ENCODE results near the gene ZNF33A. TPM values are rescaled to one million over a fixed set of nuclear protein-coding genes. Genes with fewer than 3 reads are reported as not detected.
"Not testable (repeated sequence)": the region's sequence is repeated elsewhere in the genome, so short reads cannot be mapped to it uniquely, and the experiment has no call there.

ZNF33A gene
- 13.6 TPM in 2 replicates for total RNA-seq (2014; rRNA removed; shearing (Covaris generic))

DNA sequence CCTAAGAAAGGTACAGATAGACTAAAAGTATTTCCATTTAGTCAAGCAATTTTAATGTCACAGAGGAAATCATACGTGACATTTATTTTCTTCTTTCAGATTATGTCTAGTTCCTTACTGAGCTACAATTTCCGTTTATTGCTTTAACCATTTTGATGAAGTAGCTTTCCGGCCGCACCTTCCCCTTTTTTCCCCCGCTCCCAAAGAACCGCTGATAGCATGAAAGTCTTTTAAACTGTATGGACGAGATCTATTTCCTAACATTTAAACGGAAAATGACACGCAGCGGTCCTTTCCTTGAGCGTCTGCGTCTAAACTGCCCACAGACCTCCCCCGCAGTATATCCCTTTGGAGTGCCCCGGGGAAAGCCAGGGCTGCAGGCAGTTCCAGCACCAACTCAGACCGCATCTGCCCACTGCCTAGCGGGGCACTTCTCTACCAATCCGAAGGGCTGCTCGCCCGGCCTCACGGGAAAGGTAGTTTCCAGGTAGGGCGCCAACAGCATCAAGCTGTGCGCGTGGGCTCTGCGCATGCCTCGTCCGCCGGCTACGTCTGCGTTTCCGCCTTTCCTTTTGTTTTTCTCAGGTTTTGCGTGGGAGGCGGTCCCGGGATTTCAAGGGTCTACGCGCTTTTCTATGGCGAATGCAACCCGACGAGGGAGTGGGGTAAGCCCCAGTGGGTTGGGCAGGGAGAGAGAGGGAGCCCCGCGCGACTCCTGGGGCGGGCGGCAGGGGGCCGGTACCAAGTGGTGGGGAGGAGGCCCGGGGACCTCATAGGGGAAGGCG lies at the start of gene ZNF33A:
Gene ZNF33A, plus strand, starts transcription at position 557 of the 785 bp plus-strand sequence. CDS start 1,667 bp downstream, outside the sequence.
- Histone ChIP-seq H3K4me1 (no peaks in the 10 kb centered on the region), H3K9me3 (replicated peaks) (no peaks in the 10 kb centered on the region)
- peak; percentile 73 to 82 for DNase-seq

DNA sequence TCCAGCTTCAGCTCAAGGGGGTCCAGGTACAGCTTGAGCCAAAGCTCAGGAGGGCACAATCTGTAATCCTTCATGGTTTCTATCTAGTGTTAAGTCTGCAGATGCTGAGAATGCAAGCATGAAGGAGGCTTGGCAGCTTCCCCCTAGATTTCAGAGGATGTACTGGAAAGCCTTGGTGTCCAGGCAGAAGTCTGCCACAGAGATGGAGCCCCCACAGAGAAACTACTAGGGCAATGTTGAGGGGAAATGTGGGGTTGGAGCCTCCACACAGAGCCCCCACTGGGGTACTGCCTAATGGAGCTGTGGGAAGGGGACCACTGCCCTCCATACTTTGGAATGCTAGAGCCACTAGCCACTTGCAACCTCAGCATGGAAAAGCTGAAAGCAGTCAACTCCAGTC lies 45.5 kb upstream of the ZNF33A start:
- no peaks in the 10 kb centered on the region for H3K36me3 ChIP-seq
- no peak for DNase-seq
- no peak overlapping the region for H3K27ac ChIP-seq
- H3K27me3 ChIP-seq = no peaks in the 10 kb centered on the region
- no peaks in the 10 kb centered on the region for H3K4me1 ChIP-seq
- no peak overlapping the region for H3K4me3 ChIP-seq
- no peaks in the 10 kb centered on the region; the same call in 1 of the 2 replicates for H3K9me3 ChIP-seq (replicated peaks)

More for the DNA sequence above, at the start of gene ZNF33A:
- Histone ChIP-seq H3K27ac (peak within 1 kb of the TSS; percentile 72), H3K4me3 (peak within 1 kb of the TSS; percentile 70), H3K36me3 (no peaks in the 10 kb centered on the region), H3K27me3 (no peaks in the 10 kb centered on the region)

DNA sequence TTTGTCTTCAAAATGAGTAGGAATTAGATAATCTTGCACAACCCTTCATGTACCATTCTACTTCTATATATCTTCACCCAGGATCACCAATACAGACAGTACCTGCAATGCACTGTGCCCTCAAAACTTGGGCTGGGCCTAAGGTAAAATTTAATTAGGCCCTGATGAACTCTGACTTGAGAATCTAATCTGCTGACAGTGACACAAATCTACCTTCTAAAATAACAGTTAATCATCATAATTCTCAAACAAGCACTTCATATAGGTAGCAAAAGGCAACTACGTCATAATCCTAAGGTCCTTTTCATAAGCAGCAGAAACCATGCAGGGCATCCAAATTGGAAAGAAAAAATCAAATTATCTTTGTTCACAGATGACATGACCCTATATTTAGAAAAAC lies 38.1 kb upstream of the ZNF33A start:
- DNase-seq = no peak

DNA sequence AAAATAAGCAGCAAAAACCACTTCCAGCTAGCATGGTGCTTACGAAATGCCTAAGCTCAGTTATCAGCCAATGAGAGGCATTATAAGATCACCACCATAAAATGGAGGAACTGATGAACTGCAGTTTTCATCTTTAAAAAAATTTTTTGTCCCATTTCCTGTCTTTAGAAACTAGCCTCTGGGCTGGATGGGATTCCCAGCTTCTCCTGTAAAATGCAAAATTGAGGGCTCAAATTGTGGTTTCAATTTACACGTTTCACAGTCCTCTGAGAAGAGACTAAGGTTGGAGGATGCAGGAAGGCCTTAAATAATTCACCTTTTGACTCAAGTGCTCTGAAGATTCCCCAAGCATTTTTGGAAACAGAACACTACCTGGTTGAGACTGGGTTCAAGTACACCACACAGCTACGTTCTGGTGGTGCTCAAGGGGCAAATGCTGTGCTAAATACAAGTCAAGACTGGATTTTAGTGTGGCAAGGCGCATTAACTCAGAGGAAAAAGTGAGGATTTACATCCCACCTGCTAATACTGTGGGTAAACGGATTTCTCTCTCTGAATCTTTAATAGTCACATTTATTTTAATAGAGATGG lies 35.0 kb upstream of the ZNF33A start:
- Histone ChIP-seq H3K36me3 (no peaks in the 10 kb centered on the region), H3K27ac (peak overlapping the region; percentile 77), H3K27me3 (no peaks in the 10 kb centered on the region), H3K4me1 (no peaks in the 10 kb centered on the region; the same call in 1 of the 2 replicates), H3K9me3 (replicated peaks) (no peaks in the 10 kb centered on the region), H3K4me3 (peak overlapping the region; percentile 76)
- DNase-seq = peak in 1 of 2 experiments; percentile 15

More for the DNA sequence above, 38.1 kb upstream of the ZNF33A start:
- H3K27ac ChIP-seq = no peak overlapping the region
- H3K4me3 ChIP-seq = no peak overlapping the region
- no peaks in the 10 kb centered on the region for H3K36me3 ChIP-seq
- H3K9me3 ChIP-seq (replicated peaks) = no peaks in the 10 kb centered on the region
- no peaks in the 10 kb centered on the region; the same call in 1 of the 2 replicates for H3K4me1 ChIP-seq
- H3K27me3 ChIP-seq = no peaks in the 10 kb centered on the region

DNA sequence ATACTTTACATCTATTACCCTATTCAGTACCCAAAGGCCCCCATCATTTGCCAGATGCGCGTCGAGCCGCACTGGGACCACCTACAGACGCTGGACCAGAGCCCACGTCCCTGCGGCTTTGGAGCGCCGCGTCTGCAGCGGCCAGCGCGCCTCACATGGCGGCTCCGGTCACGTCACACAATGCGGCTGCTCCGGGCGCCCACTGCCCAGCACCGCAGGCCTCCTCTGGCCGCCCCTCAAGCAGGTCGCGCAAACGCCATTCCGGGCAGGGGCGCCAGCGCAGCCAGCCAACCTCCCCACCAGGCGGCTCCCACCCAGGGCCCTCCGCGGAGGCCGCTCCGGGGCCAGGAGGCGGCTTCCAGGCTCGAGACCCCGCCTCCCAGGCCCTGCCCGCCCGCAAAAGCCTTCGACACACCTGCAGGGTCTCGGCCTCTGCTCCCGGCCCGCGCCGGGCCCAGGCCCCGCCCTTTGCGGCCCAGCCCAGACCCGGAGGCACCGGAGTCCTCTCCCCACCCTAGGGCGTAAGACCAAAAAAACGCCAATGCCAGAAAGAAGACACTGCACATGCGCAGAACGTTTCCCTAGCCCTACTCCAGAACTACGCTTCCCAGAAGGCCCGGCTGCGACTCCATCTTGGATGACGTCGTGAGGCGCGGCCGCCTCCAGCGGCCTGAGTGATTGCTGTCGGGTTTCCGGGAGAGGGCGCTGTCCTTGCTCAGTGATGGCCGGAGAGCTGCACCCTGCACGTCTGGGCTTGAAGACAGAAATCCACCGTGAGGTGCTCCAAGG lies 34.2 kb upstream of the ZNF33A start, which contains the start of gene ZNF25:
Gene ZNF25, minus strand, starts transcription at position 557 of the 789 bp plus-strand sequence. CDS start 4,925 bp downstream, outside the sequence.
- DNase-seq = peak; percentile 96 to 98
- H3K4me1 ChIP-seq = no peaks in the 10 kb centered on the region; the same call in 1 of the 2 replicates
- H3K27ac ChIP-seq = peak within 1 kb of the TSS; percentile 77
- H3K36me3 ChIP-seq = no peaks in the 10 kb centered on the region
- peak within 1 kb of the TSS; percentile 76 for H3K4me3 ChIP-seq
- H3K27me3 ChIP-seq = no peaks in the 10 kb centered on the region
- no peaks in the 10 kb centered on the region for H3K9me3 ChIP-seq (replicated peaks)

DNA sequence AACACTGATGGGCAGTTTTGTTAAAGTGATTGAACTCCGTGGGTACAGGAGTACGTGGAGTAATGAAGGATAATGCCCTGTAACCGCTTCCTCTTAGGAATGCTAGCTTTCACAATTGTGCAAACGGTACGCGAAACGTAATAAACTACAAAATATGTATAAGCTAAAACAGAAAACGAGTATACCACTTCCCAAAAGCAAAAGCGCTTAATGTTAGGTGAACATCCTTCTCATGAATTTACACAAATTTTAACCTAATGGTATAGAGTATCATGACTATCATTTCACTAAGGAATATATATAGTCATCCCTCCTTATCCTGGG lies 33.6 kb upstream of the ZNF33A start:
- no peaks in the 10 kb centered on the region; the same call in 1 of the 2 replicates for H3K4me1 ChIP-seq
- H3K27ac ChIP-seq = no peak overlapping the region

DNA sequence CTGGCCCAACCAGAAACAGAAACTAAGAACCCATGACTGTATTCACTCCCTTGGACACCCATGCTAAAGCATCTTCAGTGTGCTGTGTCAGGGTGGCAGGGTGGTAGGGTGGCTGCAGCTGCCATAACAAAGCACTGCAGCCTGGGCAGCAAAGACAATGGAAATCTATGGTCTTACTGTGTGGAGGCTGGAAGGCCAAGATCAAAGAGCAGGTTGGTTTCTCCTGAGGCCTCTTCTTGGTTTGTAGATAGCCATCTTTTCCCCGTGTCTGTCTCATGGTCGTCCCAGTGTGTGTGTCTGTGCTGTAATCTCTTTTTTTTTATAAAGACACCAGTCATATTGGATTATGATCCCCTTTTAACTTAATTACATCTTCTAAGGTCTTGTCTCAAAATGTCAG lies 18.8 kb upstream of the ZNF33A start:
- no peaks in the 10 kb centered on the region for H3K27me3 ChIP-seq
- H3K36me3 ChIP-seq = no peaks in the 10 kb centered on the region
- no peak overlapping the region for H3K4me3 ChIP-seq
- H3K9me3 ChIP-seq (replicated peaks) = no peaks in the 10 kb centered on the region
- no peaks in the 10 kb centered on the region for H3K4me1 ChIP-seq
- no peak overlapping the region for H3K27ac ChIP-seq
- no peak for DNase-seq

More for the DNA sequence above, 33.6 kb upstream of the ZNF33A start:
- no peaks in the 10 kb centered on the region for H3K27me3 ChIP-seq
- H3K4me3 ChIP-seq = peak overlapping the region; percentile 76
- no peaks in the 10 kb centered on the region for H3K36me3 ChIP-seq
- H3K9me3 ChIP-seq (replicated peaks) = no peaks in the 10 kb centered on the region
- no peak for DNase-seq

DNA sequence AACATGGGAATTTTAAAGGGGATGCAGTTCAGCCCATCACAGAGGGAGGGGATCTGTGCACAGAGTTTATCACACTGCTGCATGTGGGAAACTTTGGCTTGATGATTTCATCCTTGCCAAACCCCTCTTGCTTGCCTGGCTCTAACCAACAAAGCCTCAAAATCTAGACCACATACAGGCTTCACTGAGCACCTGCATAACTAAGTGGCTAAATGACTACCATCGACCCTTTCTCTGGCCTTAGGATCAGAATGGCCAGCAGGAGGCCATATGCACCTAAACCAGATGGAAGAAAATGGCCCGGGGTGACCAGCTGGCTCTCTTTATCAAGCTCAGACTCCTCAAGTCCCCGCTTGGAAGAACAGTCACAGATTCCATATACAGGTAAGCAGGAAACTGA lies 18.4 kb upstream of the ZNF33A start:
- no peak overlapping the region for H3K27ac ChIP-seq
- no peaks in the 10 kb centered on the region for H3K9me3 ChIP-seq (replicated peaks)
- H3K4me3 ChIP-seq = no peak overlapping the region
- no peaks in the 10 kb centered on the region for H3K4me1 ChIP-seq
- H3K36me3 ChIP-seq = no peaks in the 10 kb centered on the region
- no peaks in the 10 kb centered on the region for H3K27me3 ChIP-seq
- no peak for DNase-seq

DNA sequence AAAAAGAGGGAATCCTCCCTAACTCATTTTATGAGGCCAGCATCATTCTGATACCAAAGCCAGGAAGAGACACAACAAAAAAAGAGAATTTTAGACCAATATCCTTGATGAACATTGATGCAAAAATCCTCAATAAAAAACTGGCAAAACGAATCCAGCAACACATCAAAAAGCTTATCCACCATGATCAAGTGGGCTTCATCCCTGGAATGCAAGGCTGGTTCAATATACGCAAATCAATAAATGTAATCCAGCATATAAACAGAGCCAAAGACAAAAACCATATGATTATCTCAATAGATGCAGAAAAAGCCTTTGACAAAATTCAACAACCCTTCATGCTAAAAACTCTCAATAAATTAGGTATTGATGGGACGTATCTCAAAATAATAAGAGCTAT lies 11.6 kb upstream of the ZNF33A start:
- not testable (repeated sequence) for H3K4me1 ChIP-seq; DNase-seq; H3K4me3 ChIP-seq; H3K27me3 ChIP-seq; H3K36me3 ChIP-seq; H3K27ac ChIP-seq; H3K9me3 ChIP-seq (replicated peaks)

DNA sequence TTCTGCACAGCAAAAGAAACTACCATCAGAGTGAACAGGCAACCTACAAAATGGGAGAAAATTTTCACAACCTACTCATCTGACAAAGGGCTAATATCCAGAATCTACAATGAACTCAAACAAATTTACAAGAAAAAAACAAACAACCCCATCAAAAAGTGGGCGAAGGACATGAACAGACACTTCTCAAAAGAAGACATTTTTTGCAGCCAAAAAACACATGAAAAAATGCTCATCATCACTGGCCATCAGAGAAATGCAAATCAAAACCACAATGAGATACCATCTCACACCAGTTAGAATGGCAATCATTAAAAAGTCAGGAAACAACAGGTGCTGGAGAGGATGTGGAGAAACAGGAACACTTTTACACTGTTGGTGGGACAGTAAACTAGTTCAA lies 10.0 kb upstream of the ZNF33A start:
- not testable (repeated sequence) for H3K4me3 ChIP-seq; H3K9me3 ChIP-seq (replicated peaks); H3K27ac ChIP-seq; H3K36me3 ChIP-seq; DNase-seq; H3K27me3 ChIP-seq; H3K4me1 ChIP-seq

DNA sequence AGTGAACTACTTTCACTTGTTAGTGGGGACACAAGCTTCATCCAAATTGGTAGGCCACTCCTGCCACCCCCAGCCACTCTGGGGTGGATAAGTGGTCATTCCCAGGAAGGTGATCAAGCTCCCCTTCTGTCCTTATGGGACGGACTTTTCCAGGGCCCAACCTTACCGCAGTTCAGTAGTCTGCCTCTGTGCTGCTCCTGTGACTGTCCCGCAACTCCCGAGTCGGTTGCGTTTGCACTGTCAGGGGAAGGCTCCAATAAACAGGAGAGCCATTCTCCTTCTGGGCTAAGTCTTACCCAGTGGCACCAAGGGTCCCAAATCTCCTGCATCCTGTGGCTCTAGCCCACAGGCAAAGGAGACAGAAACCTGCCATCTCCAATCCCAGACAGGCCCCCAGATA lies 7.4 kb upstream of the ZNF33A start:
- Histone ChIP-seq H3K27ac (no peak overlapping the region), H3K36me3 (no peaks in the 10 kb centered on the region)

DNA sequence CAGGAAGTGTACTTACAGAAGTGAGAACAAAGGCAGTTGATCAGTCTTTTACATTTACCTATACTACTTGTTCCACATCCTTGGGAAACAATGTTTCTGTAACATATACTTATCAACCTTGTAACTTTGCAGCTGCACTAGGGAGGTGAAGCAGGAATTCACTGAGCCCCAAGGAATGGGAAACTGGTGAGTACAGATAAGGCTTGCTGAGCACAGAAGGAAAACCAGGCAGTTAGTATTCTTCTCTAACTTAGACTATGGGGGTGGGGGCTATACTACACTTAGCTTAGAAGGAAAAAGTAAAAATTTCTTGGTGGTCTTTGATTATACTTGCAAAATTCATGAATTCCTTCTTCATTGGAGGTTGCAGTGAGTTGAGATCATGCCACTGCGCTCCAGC lies 6.9 kb upstream of the ZNF33A start:
- no peaks in the 10 kb centered on the region for H3K27me3 ChIP-seq
- no peak overlapping the region for H3K27ac ChIP-seq
- H3K9me3 ChIP-seq (replicated peaks) = no peaks in the 10 kb centered on the region
- H3K36me3 ChIP-seq = no peaks in the 10 kb centered on the region
- DNase-seq = no peak
- H3K4me3 ChIP-seq = no peak overlapping the region
- no peaks in the 10 kb centered on the region for H3K4me1 ChIP-seq

More for the DNA sequence above, 7.4 kb upstream of the ZNF33A start:
- no peaks in the 10 kb centered on the region for H3K27me3 ChIP-seq
- H3K9me3 ChIP-seq (replicated peaks) = no peaks in the 10 kb centered on the region
- no peak overlapping the region for H3K4me3 ChIP-seq
- no peak for DNase-seq
- no peaks in the 10 kb centered on the region for H3K4me1 ChIP-seq

DNA sequence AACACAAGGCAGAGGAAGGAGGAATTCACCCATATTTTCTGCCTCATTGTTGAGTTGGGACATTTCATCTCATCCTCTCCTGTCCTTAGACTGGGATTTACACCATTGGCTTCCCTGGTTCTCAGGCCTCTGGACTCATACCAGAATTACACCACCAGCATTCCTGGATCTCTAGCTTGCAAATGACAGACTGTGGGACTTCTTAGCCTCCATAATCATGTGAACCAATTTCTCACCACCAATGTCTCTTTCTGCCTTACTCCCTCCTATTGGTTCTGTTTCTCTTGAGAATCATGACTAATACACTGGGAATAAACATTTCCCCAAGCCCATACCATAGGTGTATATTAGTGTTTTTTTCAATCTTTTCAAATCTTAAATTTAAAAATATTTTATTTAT lies 2.9 kb upstream of the ZNF33A start:
- Histone ChIP-seq H3K4me3 (no peak overlapping the region), H3K27me3 (no peaks in the 10 kb centered on the region), H3K27ac (no peak overlapping the region), H3K4me1 (no peaks in the 10 kb centered on the region), H3K36me3 (no peaks in the 10 kb centered on the region), H3K9me3 (replicated peaks) (no peaks in the 10 kb centered on the region)
- DNase-seq = no peak

DNA sequence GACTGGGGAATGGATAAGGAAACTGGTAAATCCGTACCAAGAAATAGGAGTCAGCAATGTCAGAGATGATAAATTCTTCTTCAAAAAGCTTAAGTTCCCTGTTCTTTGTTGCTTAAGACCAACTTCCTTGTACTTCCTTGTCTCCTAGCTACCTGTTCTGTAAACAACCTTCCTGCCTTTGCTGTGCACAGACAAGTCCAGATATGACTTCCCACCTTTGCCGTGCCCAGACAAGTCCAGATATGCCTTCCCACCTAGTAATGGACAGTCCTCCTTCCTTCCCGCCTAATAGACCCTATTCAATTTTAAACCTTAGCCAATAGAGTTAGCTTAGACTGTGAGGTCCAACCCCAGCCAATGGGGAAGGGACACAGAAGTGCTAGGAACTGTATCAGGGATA lies 2.5 kb upstream of the ZNF33A start:
- no peak for DNase-seq
- H3K27me3 ChIP-seq = no peaks in the 10 kb centered on the region
- no peak overlapping the region for H3K27ac ChIP-seq
- no peak overlapping the region for H3K4me3 ChIP-seq
- H3K9me3 ChIP-seq (replicated peaks) = no peaks in the 10 kb centered on the region
- H3K4me1 ChIP-seq = no peaks in the 10 kb centered on the region
- no peaks in the 10 kb centered on the region for H3K36me3 ChIP-seq

DNA sequence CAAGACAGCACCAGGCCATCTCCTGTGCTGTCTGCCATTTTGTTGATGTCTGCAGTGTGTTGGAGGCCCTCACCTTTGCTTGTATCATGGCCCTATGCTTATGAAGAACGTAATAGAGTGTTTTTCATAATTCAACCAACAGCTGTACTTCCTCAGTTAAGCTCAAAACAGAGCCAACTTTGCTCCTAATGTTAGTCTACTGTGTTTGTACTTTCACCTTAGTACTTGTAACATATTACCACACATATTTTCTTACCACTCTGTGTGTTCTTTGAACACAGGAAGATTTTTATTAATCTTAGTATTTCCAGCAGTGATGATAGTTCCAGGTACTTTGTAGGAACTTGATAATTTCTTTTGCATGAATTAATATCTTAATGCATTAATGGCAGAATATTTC lies 5.9 kb downstream of the ZNF33A start:
- no peaks in the 10 kb centered on the region for H3K4me1 ChIP-seq
- no peak overlapping the region for H3K4me3 ChIP-seq
- H3K36me3 ChIP-seq = peaks cover 12% of the 10 kb centered on the region
- no peak for DNase-seq
- H3K27ac ChIP-seq = no peak overlapping the region
- H3K27me3 ChIP-seq = no peaks in the 10 kb centered on the region
- no peaks in the 10 kb centered on the region for H3K9me3 ChIP-seq (replicated peaks)

Measured in SJCRH30 (cell line).